HG03521 (cell line): ENCODE data around the gene TREML4.
"Not testable (repeated sequence)": the region's sequence is repeated elsewhere in the genome, so short reads cannot be mapped to it uniquely, and the experiment has no call there.

Experiments
- ATAC-seq: cut with Tn5 transposase; IDR thresholded peaks from one replicate; pipeline ENCODE4 v1.9.1; 2021; ENCODE audit warnings: mild to moderate bottlenecking, moderate library complexity; ENCODE audit not compliant: unreplicated experiment

Gene TREML4

GRCh38 chr6:41228096-41228495, at the start of gene TREML4:
Gene TREML4, plus strand, starts transcription at chr6:41228349. Its CDS starts 79 bp downstream, at chr6:41228428.
- no peak for ATAC-seq

GRCh38 chr6:41179163-41179562, 49.0 kb upstream of the TREML4 start:
- no peak for ATAC-seq

- no peak for ATAC-seq
Observed at GRCh38 chr6:41181566-41181965, 46.6 kb upstream of the TREML4 start.

GRCh38 chr6:41182069-41183034, 45.8 kb upstream of the TREML4 start:
- no peak for ATAC-seq

- no peak for ATAC-seq
Observed at GRCh38 chr6:41184761-41185160, 43.4 kb upstream of the TREML4 start.

- ATAC-seq, result no peak
Observed at GRCh38 chr6:41186031-41186562, 42.1 kb upstream of the TREML4 start.

- ATAC-seq, result no peak
Observed at GRCh38 chr6:41187924-41188886, 39.9 kb upstream of the TREML4 start.

- ATAC-seq, result not testable (repeated sequence)
Observed at GRCh38 chr6:41189046-41189445, 39.1 kb upstream of the TREML4 start.

GRCh38 chr6:41189967-41190366, 38.2 kb upstream of the TREML4 start:
- no peak for ATAC-seq

GRCh38 chr6:41190791-41191190, 37.4 kb upstream of the TREML4 start:
- ATAC-seq, result no peak

GRCh38 chr6:41191569-41191968, 36.6 kb upstream of the TREML4 start:
- no peak for ATAC-seq

GRCh38 chr6:41193171-41193734, 34.9 kb upstream of the TREML4 start:
- no peak for ATAC-seq

GRCh38 chr6:41193884-41194283, 34.3 kb upstream of the TREML4 start:
- ATAC-seq, result no peak

- no peak for ATAC-seq
Observed at GRCh38 chr6:41194386-41194785, 33.8 kb upstream of the TREML4 start.

GRCh38 chr6:41197234-41197633, 30.9 kb upstream of the TREML4 start:
- no peak for ATAC-seq

- ATAC-seq, result peak; percentile 39
Observed at GRCh38 chr6:41199552-41200246, 28.4 kb upstream of the TREML4 start.

GRCh38 chr6:41200296-41200900, 27.8 kb upstream of the TREML4 start:
- peak; percentile 26 for ATAC-seq

GRCh38 chr6:41200901-41201763, 27.0 kb upstream of the TREML4 start, which contains the start of gene TREML2:
Gene TREML2, minus strand, starts transcription at chr6:41201149. Its CDS starts 141 bp downstream, at chr6:41201008.
- ATAC-seq, result peak; percentile 40

GRCh38 chr6:41201764-41202173, 26.4 kb upstream of the TREML4 start:
- no peak for ATAC-seq
